Ramos (cell line): ENCODE measurements around the gene WDR38.

Source experiments
- in situ Hi-C: fragments of 300-500 bp; cut with MboI; formaldehyde crosslinking; loops from one replicate; pipeline ENCODE4 v1.14.3; 2022; ENCODE audit warnings: low sequenced_read_pairs; ENCODE audit not compliant: unreplicated experiment

WDR38 gene, protein sequence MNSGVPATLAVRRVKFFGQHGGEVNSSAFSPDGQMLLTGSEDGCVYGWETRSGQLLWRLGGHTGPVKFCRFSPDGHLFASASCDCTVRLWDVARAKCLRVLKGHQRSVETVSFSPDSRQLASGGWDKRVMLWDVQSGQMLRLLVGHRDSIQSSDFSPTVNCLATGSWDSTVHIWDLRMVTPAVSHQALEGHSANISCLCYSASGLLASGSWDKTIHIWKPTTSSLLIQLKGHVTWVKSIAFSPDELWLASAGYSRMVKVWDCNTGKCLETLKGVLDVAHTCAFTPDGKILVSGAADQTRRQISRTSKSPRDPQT

DNA sequence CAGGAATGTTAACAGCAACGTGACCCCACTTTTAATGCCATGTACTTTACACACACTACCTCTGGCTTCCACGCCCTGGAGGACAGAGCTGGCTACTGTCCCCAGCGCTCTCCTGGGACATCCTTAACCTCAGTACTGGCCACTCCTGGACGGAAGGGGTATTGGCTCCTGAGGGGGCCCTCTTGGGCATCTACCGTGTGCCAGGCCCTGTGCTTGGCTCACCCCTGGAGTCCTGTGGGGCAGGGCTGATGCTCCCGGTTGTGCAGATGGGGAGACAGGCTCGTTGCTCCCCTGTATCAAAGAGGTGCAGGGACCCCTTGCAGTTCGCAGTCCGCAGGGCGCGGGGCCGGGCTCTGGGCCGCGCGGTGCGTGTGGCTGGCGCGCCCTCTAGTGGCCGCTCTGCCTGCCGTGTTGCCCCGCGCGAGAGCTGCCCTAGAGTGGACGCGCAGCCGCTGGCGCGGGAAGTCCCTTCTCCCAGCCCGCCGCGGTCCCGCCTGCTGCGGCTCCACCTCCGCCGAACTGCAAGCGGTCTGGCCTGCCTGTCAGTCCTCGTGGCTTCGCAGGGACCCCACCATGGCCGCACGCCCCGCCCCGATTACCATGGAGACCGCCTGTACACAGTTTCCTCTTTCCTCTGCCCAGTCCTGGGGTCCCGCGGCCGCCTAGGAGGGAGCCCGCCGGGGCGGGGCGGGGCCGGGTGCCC, at the start of gene WDR38:
TSS of gene WDR38 (plus strand) at position 632 of the 703 bp plus-strand sequence. CDS start 72 bp downstream, outside the sequence.
- in situ Hi-C loops, result loop anchor here (5.0 kb wide), 1 partner anchor 81 kb away; the partner anchor contains the start of gene NR6A1

DNA sequence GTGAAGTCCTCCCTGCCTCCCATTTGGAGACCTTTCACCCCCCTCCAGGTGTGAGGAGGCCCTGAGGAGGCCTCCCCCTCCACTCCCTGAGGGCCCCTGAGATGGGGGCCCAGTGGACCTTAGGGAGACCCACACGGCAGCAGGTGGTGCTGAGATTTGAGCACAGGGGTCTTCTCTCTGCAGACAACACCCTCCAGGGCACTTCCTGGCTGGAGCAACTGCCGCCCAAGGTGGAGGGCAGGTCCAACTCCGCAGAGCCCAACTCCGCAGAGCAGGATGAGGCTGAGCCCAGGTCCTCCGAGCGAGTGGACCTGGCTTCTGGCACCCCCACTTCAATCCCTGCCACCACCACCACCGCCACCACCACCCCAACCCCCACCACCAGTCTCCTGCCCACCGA, 49.3 kb upstream of the WDR38 start:
- in situ Hi-C loops, result no loop called here

DNA sequence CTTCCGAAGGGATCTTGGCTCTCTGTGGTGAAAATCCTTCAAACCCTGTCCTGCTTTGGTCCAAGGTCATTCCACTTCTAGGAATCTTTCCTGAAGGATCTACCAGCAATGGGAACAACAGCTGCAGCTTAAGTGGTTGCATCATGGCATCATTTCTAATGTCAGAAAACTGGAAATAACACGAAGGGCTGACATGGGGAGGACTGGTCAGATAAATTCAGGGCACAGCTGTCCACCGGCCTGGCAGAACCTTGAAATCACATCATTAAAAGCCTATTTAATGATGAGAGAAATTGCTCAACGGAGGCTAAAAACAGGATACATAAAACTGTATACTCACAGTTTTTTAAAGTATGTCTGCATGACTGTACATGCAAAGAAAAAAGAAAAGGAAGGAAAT, 48.1 kb upstream of the WDR38 start:
- in situ Hi-C loops, result no loop called here

GRCh38 chr9:124808246-124808956, 44.9 kb upstream of the WDR38 start:
- in situ Hi-C loops, result no loop called here

GRCh38 chr9:124809211-124809610, 44.0 kb upstream of the WDR38 start:
- in situ Hi-C loops, result no loop called here

GRCh38 chr9:124809741-124810500, 43.3 kb upstream of the WDR38 start:
- in situ Hi-C loops, result no loop called here

DNA sequence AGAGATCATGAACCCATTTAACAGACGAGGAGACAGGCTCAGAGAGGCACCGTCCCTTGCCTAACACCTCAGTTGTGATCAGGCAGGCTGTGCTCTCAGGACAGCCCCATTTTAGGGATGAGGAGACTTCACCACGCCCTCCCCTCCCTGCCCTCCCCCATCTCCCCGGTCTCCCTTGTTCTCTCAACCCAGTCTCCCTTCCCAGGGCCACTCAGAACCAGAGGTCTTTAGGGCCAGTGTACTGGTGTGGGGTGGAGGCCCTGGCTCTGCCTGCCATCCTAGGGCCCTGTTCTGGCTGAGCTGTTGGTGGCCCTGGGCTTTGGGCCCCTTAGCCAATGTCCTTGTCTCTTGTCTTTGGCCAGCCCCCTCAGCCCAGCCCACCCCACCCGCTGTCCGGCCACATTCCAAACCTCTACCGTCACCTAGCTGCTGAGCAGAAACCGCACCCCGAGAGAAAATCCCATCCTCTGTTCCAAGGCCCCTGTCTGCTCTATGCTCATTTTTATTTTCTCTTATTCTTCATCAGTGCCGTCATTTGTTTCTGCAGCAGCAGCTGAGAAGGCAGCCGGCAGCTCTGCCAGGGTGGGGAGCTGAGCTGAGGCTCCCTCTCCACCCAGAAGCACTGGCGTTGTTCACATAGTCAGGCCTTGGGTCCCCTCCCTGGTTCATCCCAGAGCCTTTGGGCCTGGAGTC, 42.5 kb upstream of the WDR38 start:
- in situ Hi-C loops, result no loop called here

DNA sequence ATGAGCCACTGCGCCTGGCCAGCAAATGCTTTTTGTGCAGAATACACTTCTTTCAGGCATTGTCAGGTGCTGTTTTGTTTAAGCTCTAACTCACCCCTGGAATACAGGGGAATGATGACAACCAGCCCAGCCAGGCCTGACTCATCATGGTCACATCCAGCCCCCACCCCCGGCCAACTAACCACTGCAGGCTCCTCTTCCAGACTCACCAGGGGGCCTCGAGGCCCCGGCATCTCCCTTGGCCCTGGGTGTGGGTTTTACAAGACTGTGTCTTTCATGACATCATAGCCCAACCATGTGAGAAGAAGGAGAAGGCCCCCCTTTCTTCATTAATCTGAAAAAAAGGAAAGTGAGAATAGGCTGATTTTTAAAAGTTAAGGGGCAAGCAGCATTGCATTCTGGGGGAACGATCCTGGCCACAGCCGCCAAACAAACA, 40.8 kb upstream of the WDR38 start:
- in situ Hi-C loops, result no loop called here

DNA sequence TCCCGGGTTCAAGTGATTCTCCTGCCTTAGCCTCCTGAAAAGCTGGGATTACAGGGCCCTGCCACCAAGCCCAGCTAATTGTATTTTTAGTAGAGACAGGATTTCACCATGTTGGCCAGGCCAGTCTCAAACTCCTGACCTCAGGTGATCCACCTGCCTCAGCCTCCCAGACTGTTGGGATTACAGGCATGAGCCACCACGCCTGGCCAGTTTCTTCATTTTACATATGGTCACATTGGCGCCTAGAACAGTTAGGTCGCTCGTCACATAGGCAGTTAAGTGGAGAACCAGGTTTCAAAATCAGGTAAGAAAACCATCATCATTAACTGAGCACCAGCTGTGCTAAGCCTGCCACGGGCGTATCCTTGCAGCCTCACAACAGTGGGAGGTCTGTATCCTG, 40.2 kb upstream of the WDR38 start:
- in situ Hi-C loops, result no loop called here

DNA sequence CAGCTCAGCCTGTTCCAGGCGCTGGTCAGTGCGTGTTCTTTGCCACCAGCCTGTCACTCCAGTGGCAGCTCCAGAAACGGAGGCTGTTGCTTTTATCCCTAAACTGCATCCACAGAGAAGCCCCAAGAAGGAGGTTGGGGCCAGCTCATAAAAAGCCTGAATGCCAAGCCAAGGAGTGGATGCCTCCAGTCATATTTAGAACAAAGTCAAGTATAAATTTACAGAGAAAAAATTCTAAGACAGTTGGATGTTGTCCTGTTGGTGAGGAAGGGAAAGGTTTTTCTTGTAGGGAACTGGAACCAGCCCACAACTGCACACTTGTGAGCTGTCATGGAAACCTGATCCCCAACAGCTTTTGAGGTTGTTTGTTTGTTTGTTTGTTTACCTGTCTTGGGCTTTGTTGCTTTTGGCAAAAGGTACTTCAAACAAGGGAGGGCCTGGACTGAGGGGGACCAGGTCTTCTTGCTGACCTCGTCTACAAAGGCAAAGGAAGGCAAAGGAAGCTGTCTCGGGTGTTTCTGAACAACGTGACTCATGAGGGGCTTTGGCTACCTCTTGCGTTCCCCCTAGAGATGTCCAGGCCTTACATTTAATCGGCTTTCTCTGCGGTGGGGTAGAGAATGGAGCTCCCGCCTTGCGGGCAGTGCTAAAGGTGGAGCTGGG, 39.6 kb upstream of the WDR38 start:
- in situ Hi-C loops, result no loop called here

GRCh38 chr9:124814164-124814535, 39.1 kb upstream of the WDR38 start:
- in situ Hi-C loops, result no loop called here

- in situ Hi-C loops, result no loop called here
Measured at GRCh38 chr9:124815601-124816000, 37.7 kb upstream of the WDR38 start.

- in situ Hi-C loops, result no loop called here
Measured at GRCh38 chr9:124818431-124819281, 34.6 kb upstream of the WDR38 start.

- in situ Hi-C loops, result no loop called here
Measured at GRCh38 chr9:124820698-124821623, 32.3 kb upstream of the WDR38 start.

DNA sequence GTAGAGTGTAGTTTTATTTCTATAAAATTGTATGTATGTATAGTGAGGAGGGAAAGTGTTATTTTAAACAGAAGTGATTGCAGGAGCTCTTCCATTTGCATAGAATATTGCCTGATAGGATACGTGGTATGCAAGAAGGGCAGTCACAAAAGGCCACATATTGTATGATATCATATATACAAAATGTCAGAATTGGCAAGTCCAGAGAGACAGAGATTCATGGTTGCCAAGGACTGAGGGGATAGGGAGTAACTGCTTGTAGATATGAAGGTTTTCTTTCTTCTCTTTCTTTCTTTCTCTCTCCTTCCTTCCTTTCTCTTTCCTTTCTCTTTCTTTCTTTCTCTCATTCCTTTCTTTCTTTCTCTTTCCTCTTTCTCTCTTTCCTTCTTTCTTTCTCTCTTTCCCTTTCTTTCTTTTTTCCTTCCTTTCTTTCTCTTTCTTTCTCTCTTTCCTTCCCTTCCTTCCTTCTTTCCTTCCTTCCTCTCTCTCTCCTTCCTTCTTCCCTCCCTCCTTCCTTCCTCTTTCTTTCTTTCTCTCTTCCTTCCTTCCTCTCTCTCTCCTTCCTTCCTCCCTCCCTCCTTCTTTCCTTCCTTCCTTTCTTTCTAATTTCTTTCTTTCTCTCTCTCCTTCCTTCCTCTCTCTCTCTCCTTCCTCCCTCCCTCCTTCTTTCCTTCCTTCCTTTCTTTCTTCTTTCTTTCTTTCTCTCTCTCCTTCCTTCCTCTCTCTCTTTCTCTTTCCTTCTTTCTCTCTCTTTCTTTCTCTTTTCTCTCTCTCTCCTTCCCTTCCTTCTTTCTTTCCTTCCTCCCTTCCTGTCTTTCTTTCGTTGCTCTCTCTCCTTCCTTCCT, 24.5 kb upstream of the WDR38 start:
- in situ Hi-C loops, result no loop called here

DNA sequence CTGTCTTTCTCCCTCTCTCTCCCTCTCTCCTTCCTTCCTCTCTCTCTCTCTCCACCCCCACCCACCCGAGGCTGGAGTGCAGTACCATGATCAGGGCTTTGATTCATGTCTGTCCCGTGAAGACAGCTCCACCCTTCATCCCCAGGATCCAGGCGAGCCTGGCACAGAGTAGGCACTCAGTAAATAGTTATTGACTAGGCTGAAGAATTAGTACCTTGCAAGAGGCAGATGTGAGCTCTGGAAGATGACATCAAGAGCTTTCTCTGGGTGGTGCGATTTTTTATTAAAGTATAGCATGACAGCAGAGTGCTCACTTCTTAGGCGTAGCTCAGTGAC, 24.0 kb upstream of the WDR38 start:
- in situ Hi-C loops, result no loop called here

- in situ Hi-C loops, result no loop called here
Measured at GRCh38 chr9:124830593-124830992, 22.7 kb upstream of the WDR38 start.
